HFFc6 (cell line): ENCODE measurements around the gene PCDHGC5. TPM values are rescaled to one million over a fixed set of nuclear protein-coding genes. Genes with fewer than 3 reads are reported as not detected.

Experiments
- DNase-seq: peaks from one replicate; pipeline ENCODE4 v3.0.0-alpha.2; 2018
- H3K27ac Mint-ChIP-seq: 2 replicates; pipeline ENCODE4 v1.8.0; 2020; ENCODE audit warnings: mild to moderate bottlenecking, mixed read lengths
- H3K27me3 Mint-ChIP-seq: 2 replicates; pipeline ENCODE4 v1.8.0; 2021; ENCODE audit warnings: mild to moderate bottlenecking, moderate library complexity, mixed read lengths; ENCODE audit not compliant: insufficient read depth
- H3K36me3 Mint-ChIP-seq: 2 replicates; pipeline ENCODE4 v1.8.0; 2021; ENCODE audit warnings: low read depth, mixed read lengths
- H3K4me1 Mint-ChIP-seq: 2 replicates; pipeline ENCODE4 v1.8.0; 2020; ENCODE audit warnings: low read depth, mixed read lengths
- H3K4me3 Mint-ChIP-seq: 2 replicates; pipeline ENCODE4 v1.8.0; 2020; ENCODE audit warnings: mild to moderate bottlenecking, moderate library complexity, mixed read lengths
- H3K9me3 Mint-ChIP-seq: 2 replicates; pipeline ENCODE4 v1.8.0; 2020; ENCODE audit warnings: mild to moderate bottlenecking, mixed read lengths
- CTCF ChIP-seq: fragments of 200-600 bp; sonication (generic); IDR thresholded peaks from 2 replicates; pipeline ENCODE4 v1.5.0; 2021; ENCODE audit warnings: antibody characterized with exemption, mild to moderate bottlenecking
- total RNA-seq, 6 experiments: library from RNA; stranded (reverse); fragmentation: NEBNext Ultra II Directional; extraction: Animal tissue kit (Norgen Biotek cat#: 25700); gene quantifications; 2 replicates in 1 of 6; 3 replicates in 5 of 6; pipeline ENCODE4 v1.2.3, GENCODE V29; 2021

The PCDHGC5 gene
- total RNA-seq, 6 experiments from 2014 or later = 2.3 to 5.7 (median 2.7) TPM

GRCh38 chr5:141507387-141508091, 18.7 kb downstream of the PCDHGC5 start:
- peak; percentile 71 for DNase-seq
- no peak for TF ChIP-seq CTCF
- Mint-ChIP-seq H3K27me3 (peaks cover 14% of the 10 kb centered on the region), H3K36me3 (peaks cover 30% of the 10 kb centered on the region), H3K4me3 (peak overlapping the region; percentile 86), H3K27ac (peak overlapping the region; percentile 98), H3K9me3 (no peaks in the 10 kb centered on the region), H3K4me1 (peaks cover 51% of the 10 kb centered on the region)

- no peaks in the 10 kb centered on the region for H3K9me3 Mint-ChIP-seq
- peak overlapping the region; percentile 86 for H3K4me3 Mint-ChIP-seq
- DNase-seq = no peak
- peak overlapping the region; percentile 98 for H3K27ac Mint-ChIP-seq
- H3K4me1 Mint-ChIP-seq = peaks cover 60% of the 10 kb centered on the region
- TF ChIP-seq CTCF = no peak
- H3K36me3 Mint-ChIP-seq = peaks cover 30% of the 10 kb centered on the region
- H3K27me3 Mint-ChIP-seq = peaks cover 18% of the 10 kb centered on the region
Measured at GRCh38 chr5:141508440-141508797, 19.5 kb downstream of the PCDHGC5 start.

GRCh38 chr5:141508798-141509611, 20.1 kb downstream of the PCDHGC5 start:
- H3K9me3 Mint-ChIP-seq = no peaks in the 10 kb centered on the region
- peaks cover 30% of the 10 kb centered on the region for H3K36me3 Mint-ChIP-seq
- peak overlapping the region; percentile 86 for H3K4me3 Mint-ChIP-seq
- no peak for TF ChIP-seq CTCF
- H3K27me3 Mint-ChIP-seq = peaks cover 22% of the 10 kb centered on the region
- peaks cover 66% of the 10 kb centered on the region for H3K4me1 Mint-ChIP-seq
- peak overlapping the region; percentile 98 for H3K27ac Mint-ChIP-seq
- DNase-seq = peak; percentile 95

- Mint-ChIP-seq H3K27me3 (peaks cover 22% of the 10 kb centered on the region), H3K9me3 (no peaks in the 10 kb centered on the region), H3K27ac (peak overlapping the region; percentile 98), H3K4me1 (peaks cover 77% of the 10 kb centered on the region), H3K36me3 (peaks cover 24% of the 10 kb centered on the region), H3K4me3 (no peak overlapping the region)
- TF ChIP-seq CTCF = no peak
- no peak for DNase-seq
Measured at GRCh38 chr5:141510160-141510559, 21.3 kb downstream of the PCDHGC5 start.

GRCh38 chr5:141510850-141511601, 22.1 kb downstream of the PCDHGC5 start:
- TF ChIP-seq CTCF = no peak
- no peak for DNase-seq
- Mint-ChIP-seq H3K4me1 (peaks cover 86% of the 10 kb centered on the region), H3K4me3 (no peak overlapping the region), H3K27ac (peak overlapping the region; percentile 98), H3K36me3 (peaks cover 24% of the 10 kb centered on the region), H3K27me3 (peaks cover 22% of the 10 kb centered on the region), H3K9me3 (no peaks in the 10 kb centered on the region)
